ENCODE measurements around the gene LRRC70. TPM values are rescaled to one million over a fixed set of nuclear protein-coding genes. Genes with fewer than 3 reads are reported as not detected.

The LRRC70 gene
- polyA plus RNA-seq, 1 donor from 2014 or later: 2.2 TPM

GRCh38 chr5:62550103-62550502 is 28.5 kb upstream of the LRRC70 start:
- H3K79me2 ChIP-seq (replicated peaks; ENCODE audit: insufficient read depth, low read length): no peaks in the 10 kb centered on the region
- no peak overlapping the region for H2AFZ ChIP-seq (ENCODE audit: low read depth, low read length)
- H3K27ac ChIP-seq (ENCODE audit: low read length): no peak overlapping the region
- no peak overlapping the region for H3K4me3 ChIP-seq (ENCODE audit: low read length)
- TF ChIP-seq CTCF (IDR thresholded peaks at IDR 0.05; ENCODE audit: poor library complexity, severe bottlenecking) (no peak), TAF1 (IDR thresholded peaks at IDR 0.05; ENCODE audit: low read depth) (no peak), POLR2AphosphoS5 (IDR thresholded peaks at IDR 0.05) (no peak), REST (IDR thresholded peaks at IDR 0.05; ENCODE audit: borderline replicate concordance) (no peak), MXI1 (conservative IDR thresholded peaks at IDR 0.05; ENCODE audit: poor library complexity, severe bottlenecking) (no peak), EZH2 (IDR thresholded peaks at IDR 0.05; ENCODE audit: borderline replicate concordance, insufficient read depth, low read length, poor library complexity, severe bottlenecking) (no peak), SMC3 (conservative IDR thresholded peaks at IDR 0.05; ENCODE audit: poor library complexity) (no peak), RAD21 (conservative IDR thresholded peaks at IDR 0.05) (no peak), EP300 (conservative IDR thresholded peaks at IDR 0.05; ENCODE audit: poor library complexity, severe bottlenecking) (no peak)
- no peak overlapping the region for H3K4me2 ChIP-seq (ENCODE audit: low read length)
- no peaks in the 10 kb centered on the region for H3K27me3 ChIP-seq (ENCODE audit: insufficient read depth, low read depth, low read length)
- no peaks in the 10 kb centered on the region for H3K36me3 ChIP-seq (ENCODE audit: insufficient read depth, low read length)
- no peaks in the 10 kb centered on the region for H4K20me1 ChIP-seq (ENCODE audit: insufficient read depth)
- no peaks in the 10 kb centered on the region for H3F3A ChIP-seq (ENCODE audit: insufficient read depth, low read length, poor library complexity, severe bottlenecking)
- no peak overlapping the region for H3K9ac ChIP-seq (ENCODE audit: low read length)
- H3K9me2 ChIP-seq (ENCODE audit: insufficient read depth, low read length): no peaks in the 10 kb centered on the region
- no peaks in the 10 kb centered on the region for H3K9me3 ChIP-seq (ENCODE audit: low read length)

GRCh38 chr5:62555930-62556329 is 22.7 kb upstream of the LRRC70 start:
- Histone ChIP-seq H3K27me3 (ENCODE audit: insufficient read depth, low read depth, low read length) (no peaks in the 10 kb centered on the region), H3K4me3 (ENCODE audit: low read length) (no peak overlapping the region), H3K79me2 (replicated peaks; ENCODE audit: insufficient read depth, low read length) (no peaks in the 10 kb centered on the region), H3K9me3 (ENCODE audit: low read length) (no peaks in the 10 kb centered on the region), H3K4me2 (ENCODE audit: low read length) (no peak overlapping the region), H3K9me2 (ENCODE audit: insufficient read depth, low read length) (no peaks in the 10 kb centered on the region), H3K36me3 (ENCODE audit: insufficient read depth, low read length) (no peaks in the 10 kb centered on the region), H4K20me1 (ENCODE audit: insufficient read depth) (no peaks in the 10 kb centered on the region), H3K9ac (ENCODE audit: low read length) (no peak overlapping the region), H3K27ac (ENCODE audit: low read length) (no peak overlapping the region), H3F3A (ENCODE audit: insufficient read depth, low read length, poor library complexity, severe bottlenecking) (no peaks in the 10 kb centered on the region), H2AFZ (ENCODE audit: low read depth, low read length) (no peak overlapping the region)
- TF ChIP-seq TAF1 (IDR thresholded peaks at IDR 0.05; ENCODE audit: low read depth) (no peak), EP300 (conservative IDR thresholded peaks at IDR 0.05; ENCODE audit: poor library complexity, severe bottlenecking) (no peak), MXI1 (conservative IDR thresholded peaks at IDR 0.05; ENCODE audit: poor library complexity, severe bottlenecking) (no peak), CTCF (IDR thresholded peaks at IDR 0.05; ENCODE audit: poor library complexity, severe bottlenecking) (no peak), POLR2AphosphoS5 (IDR thresholded peaks at IDR 0.05) (no peak)
